NCI-H1694 (cell line): ENCODE results near the gene OR52N2.

Source experiments
- DNase-seq: peaks from one replicate; lab custom pipeline; 2025; lab: John Stamatoyannopoulos, UW

Gene OR52N2

GRCh38 chr11:5808500-5809121 lies at the start of gene OR52N2:
Gene OR52N2, plus strand, starts transcription at chr11:5808924. Its CDS starts 11,412 bp downstream, at chr11:5820336.
- peak; percentile 3 for DNase-seq

GRCh38 chr11:5767056-5767455 lies 41.7 kb upstream of the OR52N2 start:
- no peak for DNase-seq

GRCh38 chr11:5783255-5783654 lies 25.5 kb upstream of the OR52N2 start, which contains the start of gene OR52N5:
Gene OR52N5, minus strand, starts transcription at chr11:5783355. Its CDS starts 4,721 bp downstream, at chr11:5778634.
- DNase-seq = no peak

GRCh38 chr11:5791165-5791564 lies 17.6 kb upstream of the OR52N2 start, which contains the start of gene OR52N1:
Gene OR52N1, minus strand, starts transcription at chr11:5791265. Its CDS starts 2,449 bp downstream, at chr11:5788816.
- DNase-seq = no peak

GRCh38 chr11:5796541-5796940 lies 12.2 kb upstream of the OR52N2 start:
- no peak for DNase-seq

- DNase-seq = no peak
These were observed 4.7 kb upstream of the OR52N2 start for GRCh38 chr11:5803982-5804381.

- DNase-seq = no peak
These were observed 1.1 kb upstream of the OR52N2 start for GRCh38 chr11:5807580-5807979.

- DNase-seq = no peak
These were observed 397 bp downstream of the OR52N2 start for GRCh38 chr11:5809122-5809519.

- no peak for DNase-seq
These were observed 1.4 kb downstream of the OR52N2 start for GRCh38 chr11:5809905-5810795.

GRCh38 chr11:5815534-5815933 lies 6.8 kb downstream of the OR52N2 start:
- DNase-seq = no peak

GRCh38 chr11:5818245-5818886 lies 9.6 kb downstream of the OR52N2 start:
- no peak for DNase-seq

GRCh38 chr11:5831196-5831829 lies 22.6 kb downstream of the OR52N2 start:
- DNase-seq = no peak

GRCh38 chr11:5833446-5833845 lies 24.7 kb downstream of the OR52N2 start:
- no peak for DNase-seq

GRCh38 chr11:5837695-5838094 lies 29.0 kb downstream of the OR52N2 start:
- no peak for DNase-seq

GRCh38 chr11:5841797-5842196 lies 33.1 kb downstream of the OR52N2 start, which contains the start of gene OR52E6:
Gene OR52E6, minus strand, starts transcription at chr11:5841897. Its CDS starts 0 bp downstream, at chr11:5841897.
- DNase-seq = no peak

- no peak for DNase-seq
These were observed 38.0 kb downstream of the OR52N2 start for GRCh38 chr11:5846701-5847100.

- DNase-seq = no peak
These were observed 39.0 kb downstream of the OR52N2 start for GRCh38 chr11:5847711-5848110.

GRCh38 chr11:5851002-5851401 lies 42.3 kb downstream of the OR52N2 start:
- DNase-seq = no peak

- no peak for DNase-seq
These were observed 48.9 kb downstream of the OR52N2 start, which contains the start of gene OR52E8 for GRCh38 chr11:5857590-5857989. Gene OR52E8, minus strand, starts transcription at chr11:5857690. Its CDS starts 0 bp downstream, at chr11:5857690.

- DNase-seq = no peak
These were observed 57.1 kb downstream of the OR52N2 start for GRCh38 chr11:5865826-5866225.
